ENCODE results near the gene ULK4. TPM values are rescaled to one million over a fixed set of nuclear protein-coding genes. Genes with fewer than 3 reads are reported as not detected.

Gene ULK4
- total and polyA plus RNA-seq, 2 of the 8 experiments (the other 6 are each of a cell fraction or from before 2014, with no cell fraction given), result 3.0 to 10.8 TPM

GRCh38 chr3:41198046-41198445 is 763.9 kb downstream of the ULK4 start:
- H2BK120ac ChIP-seq (replicated peaks; ENCODE audit: low read depth, low read length), result no peak overlapping the region
- TF ChIP-seq BCL11A (IDR thresholded peaks at IDR 0.05; ENCODE audit: low read depth in 2 of 2, low read length in 2 of 2), result no peak
- no peak for TF ChIP-seq ZNF274 (IDR thresholded peaks at IDR 0.05; ENCODE audit: borderline replicate concordance, extremely low read depth, low read length)
- no peak for TF ChIP-seq TAF1 (IDR thresholded peaks at IDR 0.05; ENCODE audit: low read depth, low read length)
- TF ChIP-seq TBP (IDR thresholded peaks at IDR 0.05; ENCODE audit: low read depth, low read length), result no peak
- no peak for TF ChIP-seq RXRA (IDR thresholded peaks at IDR 0.05; ENCODE audit: insufficient read depth, low read depth, low read length)
- TF ChIP-seq POU5F1 (IDR thresholded peaks at IDR 0.05; ENCODE audit: low read depth, low read length), result no peak
- POLR2A ChIA-PET (ENCODE audit: partially characterized antibody), result interaction anchor here (0.8 to 6.8 kb wide), 21 partner anchors 7 to 478 kb away, joined by 3 to 80 read pairs (median 8); no protein-coding TSS in a partner anchor
- no peak overlapping the region for H3K56ac ChIP-seq (replicated peaks; ENCODE audit: insufficient read length, low read depth, low read length)
- no peak overlapping the region for H3K23ac ChIP-seq (ENCODE audit: insufficient read length)
- no peak overlapping the region for H2BK5ac ChIP-seq (ENCODE audit: low read depth, low read length)
- H4K20me1 ChIP-seq (replicated peaks in 1 of 2; ENCODE audit: control insufficient read depth in 1 of 2, insufficient read depth in 2 of 2, low read length in 2 of 2), result peaks cover 7 to 15% of the 10 kb centered on the region in 2 experiments
- H3K4me1 ChIP-seq (replicated peaks in 1 of 4; ENCODE audit: control insufficient read depth in 3 of 4, insufficient read depth in 4 of 4, low read length in 3 of 4), result peaks cover 0 to 10% (median 1%) of the 10 kb centered on the region in 4 experiments; a peak in 1 of 7 replicates
- FAIRE-seq, result no peak
- 59% methylated on average over 7 of the region's 7 CpGs; no CpG with 5 or more reads in 1 of the 2 experiments for WGBS, 2 experiments (ENCODE audit: extremely low coverage in 1 of 2, insufficient coverage in 1 of 2, insufficient read length in 1 of 2, insufficient replicate concordance in 2 of 2, low coverage in 1 of 2, low lambda C conversion rate in 2 of 2, missing lambda C conversion rate in 1 of 2)
- no peak overlapping the region for H3K18ac ChIP-seq (ENCODE audit: extremely low read depth, low read length)
- CTCF ChIA-PET (ENCODE audit: partially characterized antibody), result interaction anchor here (0.6 to 1.2 kb wide), 3 partner anchors 72 to 665 kb away, joined by 3 read pairs; no protein-coding TSS in a partner anchor
- no peak overlapping the region for H2BK12ac ChIP-seq (ENCODE audit: low read depth, low read length)
- no peak overlapping the region for H3K14ac ChIP-seq (ENCODE audit: insufficient read length)
- H2AK5ac ChIP-seq (ENCODE audit: low read depth, low read length), result no peak overlapping the region
- no peak overlapping the region for H2BK15ac ChIP-seq (ENCODE audit: low read length)
- H3K23me2 ChIP-seq (ENCODE audit: low read depth, low read length), result peaks cover 12% of the 10 kb centered on the region
- H3K4ac ChIP-seq (replicated peaks; ENCODE audit: insufficient read length, low read depth, low read length), result no peak overlapping the region
- no peak overlapping the region for H2BK20ac ChIP-seq (ENCODE audit: low read length)
- H4K8ac ChIP-seq (ENCODE audit: extremely low read depth, insufficient read depth, low read length), result no peak overlapping the region
- peaks cover 13 to 32% of the 10 kb centered on the region in 2 experiments for H3K79me2 ChIP-seq (ENCODE audit: control insufficient read depth in 1 of 2, insufficient read depth in 2 of 2, low read length in 2 of 2)
- peak overlapping the region in 3 of 4 experiments; percentile 83 to 99 (median 84); a peak in 3 of 8 replicates for H3K4me3 ChIP-seq (ENCODE audit: extremely low read depth in 1 of 4, insufficient read depth in 2 of 4, low read depth in 3 of 4, low read length in 4 of 4)
- H3K9ac ChIP-seq (replicated peaks in 1 of 4; ENCODE audit: extremely low read depth in 1 of 4, low read depth in 3 of 4, low read length in 3 of 4), result no peak overlapping the region
- H3K27me3 ChIP-seq (replicated peaks in 1 of 4; ENCODE audit: control insufficient read depth in 3 of 4, extremely low read depth in 1 of 4, insufficient read depth in 3 of 4, low read length in 3 of 4), result no peaks in the 10 kb centered on the region
- no peak overlapping the region for H4K91ac ChIP-seq (replicated peaks; ENCODE audit: insufficient read length, low read length)
- H3K27ac ChIP-seq (ENCODE audit: low read depth, low read length), result no peak overlapping the region
- H3K9me3 ChIP-seq (ENCODE audit: insufficient read depth in 2 of 2, low read depth in 1 of 2, low read length in 1 of 2), result no peaks in the 10 kb centered on the region
- H3K4me2 ChIP-seq (ENCODE audit: insufficient read depth in 1 of 2, low read depth in 2 of 2, low read length in 2 of 2), result peak overlapping the region; percentile 56 to 92
- DNase-seq (ENCODE audit: low read depth in 1 of 2, low spot score in 2 of 2), result no peak
- no peak overlapping the region for H2AFZ ChIP-seq (ENCODE audit: low read length)
- no peak overlapping the region for H4K5ac ChIP-seq (ENCODE audit: insufficient read length, low read depth, low read length)
- H3K36me3 ChIP-seq (ENCODE audit: control insufficient read depth in 2 of 4, insufficient read depth in 4 of 4, low read length in 3 of 4), result no peaks in the 10 kb centered on the region
- no peaks in the 10 kb centered on the region for H3K79me1 ChIP-seq (ENCODE audit: low read depth, low read length)

All from H1 (cell line).